Activated T-helper 1 cell treated with anti-CD3 and anti-CD28 coated beads, Interleukin-12 subunit alpha, Interleukin-12 subunit beta, Interleukin-2, Interleukin-4 antibody, amounts not matched to agents 30 ng/mL and 10 ng/mL and 1 ng/mL, durations not matched to agents 14 hours and 24 hours and 36 hours (primary cell): ENCODE measurements around the gene COL15A1. TPM values are rescaled to one million over a fixed set of nuclear protein-coding genes. Genes with fewer than 3 reads are reported as not detected.
"Not testable (repeated sequence)": the region's sequence is repeated elsewhere in the genome, so short reads cannot be mapped to it uniquely, and the experiment has no call there.

Experiments used
- DNase-seq: peaks from one replicate; pipeline ENCODE4 v3.0.0; 2021; ENCODE audit warnings: low spot score
- H3K27ac Mint-ChIP-seq: one replicate; pipeline ENCODE4 v1.8.0; 2021; ENCODE audit warnings: mild to moderate bottlenecking, mixed read lengths
- H3K27me3 Mint-ChIP-seq: one replicate; pipeline ENCODE4 v1.8.0; 2022; ENCODE audit warnings: mild to moderate bottlenecking, moderate library complexity, mixed read lengths; ENCODE audit not compliant: insufficient read depth
- H3K36me3 Mint-ChIP-seq: one replicate; pipeline ENCODE4 v1.8.0; 2021; ENCODE audit warnings: low read depth, mixed read lengths
- H3K4me1 Mint-ChIP-seq: one replicate; pipeline ENCODE4 v1.8.0; 2021; ENCODE audit warnings: low read depth, mixed read lengths
- H3K4me3 Mint-ChIP-seq: one replicate; pipeline ENCODE4 v1.8.0; 2021; ENCODE audit warnings: mild to moderate bottlenecking, moderate library complexity, mixed read lengths
- H3K9me3 Mint-ChIP-seq: one replicate; pipeline ENCODE4 v1.8.0; 2021; ENCODE audit warnings: mixed read lengths
- intact Hi-C: fragments of 100-400 bp; cut with micrococcal nuclease; formaldehyde crosslinking; loops from one replicate; pipeline ENCODE4 v1.15.1; 2024
- total RNA-seq: library from RNA; stranded (reverse); gene quantifications from 2 replicates; pipeline ENCODE4 v1.2.3, GENCODE V29; 2022

The COL15A1 gene
- total RNA-seq, 1 donor from 2014 or later, result 0.05 TPM

GRCh38 chr9:99006979-99007378 is 63.3 kb downstream of the COL15A1 start:
- H3K27me3 Mint-ChIP-seq, result peaks cover 3% of the 10 kb centered on the region
- intact Hi-C loops, result no loop called here
- H3K9me3 Mint-ChIP-seq, result peaks cover 23% of the 10 kb centered on the region
- peaks cover 10% of the 10 kb centered on the region for H3K4me1 Mint-ChIP-seq
- no peak overlapping the region for H3K27ac Mint-ChIP-seq
- no peak for DNase-seq
- H3K4me3 Mint-ChIP-seq, result no peak overlapping the region
- H3K36me3 Mint-ChIP-seq, result peaks cover 3% of the 10 kb centered on the region

- intact Hi-C loops, result no loop called here
- H3K4me1 Mint-ChIP-seq, result peaks cover 3% of the 10 kb centered on the region
These were observed 64.5 kb downstream of the COL15A1 start for GRCh38 chr9:99008203-99008602.

GRCh38 chr9:99010393-99010792 is 66.7 kb downstream of the COL15A1 start:
- H3K9me3 Mint-ChIP-seq, result peaks cover 34% of the 10 kb centered on the region
- not testable (repeated sequence) for H3K27ac Mint-ChIP-seq, H3K27me3 Mint-ChIP-seq, DNase-seq, H3K4me3 Mint-ChIP-seq
- peaks cover 12% of the 10 kb centered on the region for H3K36me3 Mint-ChIP-seq
- intact Hi-C loops, result loop anchor here (5.0 kb wide), 1 partner anchor 47 kb away; no protein-coding TSS in a partner anchor
- H3K4me1 Mint-ChIP-seq, result peaks cover 18% of the 10 kb centered on the region

More at GRCh38 chr9:99008203-99008602, 64.5 kb downstream of the COL15A1 start:
- no peak overlapping the region for H3K4me3 Mint-ChIP-seq
- no peak overlapping the region for H3K27ac Mint-ChIP-seq
- peaks cover 31% of the 10 kb centered on the region for H3K9me3 Mint-ChIP-seq
- no peak for DNase-seq
- peaks cover 3% of the 10 kb centered on the region for H3K27me3 Mint-ChIP-seq
- H3K36me3 Mint-ChIP-seq, result peaks cover 8% of the 10 kb centered on the region

- no peak for DNase-seq
- H3K4me3 Mint-ChIP-seq, result no peak overlapping the region
- peaks cover 3% of the 10 kb centered on the region for H3K27me3 Mint-ChIP-seq
- H3K9me3 Mint-ChIP-seq, result peaks cover 34% of the 10 kb centered on the region
- peaks cover 18% of the 10 kb centered on the region for H3K4me1 Mint-ChIP-seq
- H3K36me3 Mint-ChIP-seq, result peaks cover 12% of the 10 kb centered on the region
- intact Hi-C loops, result loop anchor here (5.0 kb wide), 1 partner anchor 46 kb away; no protein-coding TSS in a partner anchor
- H3K27ac Mint-ChIP-seq, result no peak overlapping the region
These were observed 67.5 kb downstream of the COL15A1 start for GRCh38 chr9:99011161-99011709.

- no peak for DNase-seq
- Mint-ChIP-seq H3K27me3 (peaks cover 3% of the 10 kb centered on the region), H3K4me3 (no peak overlapping the region)
These were observed 69.3 kb downstream of the COL15A1 start for GRCh38 chr9:99012957-99013512.

GRCh38 chr9:99013550-99013949 is 69.8 kb downstream of the COL15A1 start:
- Mint-ChIP-seq H3K27me3 (peaks cover 3% of the 10 kb centered on the region), H3K36me3 (peaks cover 12% of the 10 kb centered on the region), H3K4me1 (peaks cover 18% of the 10 kb centered on the region), H3K27ac (peak overlapping the region; percentile 88), H3K9me3 (peaks cover 34% of the 10 kb centered on the region), H3K4me3 (peak overlapping the region; percentile 49)
- intact Hi-C loops, result loop anchor here (5.0 kb wide), 1 partner anchor 44 kb away; no protein-coding TSS in a partner anchor
- DNase-seq, result no peak

More at GRCh38 chr9:99012957-99013512, 69.3 kb downstream of the COL15A1 start:
- intact Hi-C loops, result loop anchor here (5.0 kb wide), 1 partner anchor 44 kb away; no protein-coding TSS in a partner anchor
- peaks cover 34% of the 10 kb centered on the region for H3K9me3 Mint-ChIP-seq
- H3K4me1 Mint-ChIP-seq, result peaks cover 18% of the 10 kb centered on the region
- H3K27ac Mint-ChIP-seq, result peak overlapping the region; percentile 88
- H3K36me3 Mint-ChIP-seq, result peaks cover 12% of the 10 kb centered on the region

GRCh38 chr9:99015448-99015847 is 71.7 kb downstream of the COL15A1 start:
- no peak overlapping the region for H3K27ac Mint-ChIP-seq
- H3K4me1 Mint-ChIP-seq, result peaks cover 18% of the 10 kb centered on the region
- intact Hi-C loops, result no loop called here
- H3K9me3 Mint-ChIP-seq, result peaks cover 21% of the 10 kb centered on the region
- H3K27me3 Mint-ChIP-seq, result no peaks in the 10 kb centered on the region
- DNase-seq, result no peak
- H3K4me3 Mint-ChIP-seq, result no peak overlapping the region
- H3K36me3 Mint-ChIP-seq, result peaks cover 9% of the 10 kb centered on the region

- no peak overlapping the region for H3K27ac Mint-ChIP-seq
- peaks cover 18% of the 10 kb centered on the region for H3K9me3 Mint-ChIP-seq
These were observed 72.2 kb downstream of the COL15A1 start for GRCh38 chr9:99015890-99016289.

GRCh38 chr9:99016681-99017387 is 73.1 kb downstream of the COL15A1 start:
- intact Hi-C loops, result no loop called here
- Mint-ChIP-seq H3K9me3 (peaks cover 12% of the 10 kb centered on the region), H3K27ac (no peak overlapping the region), H3K27me3 (no peaks in the 10 kb centered on the region), H3K36me3 (peaks cover 9% of the 10 kb centered on the region), H3K4me1 (peaks cover 22% of the 10 kb centered on the region), H3K4me3 (no peak overlapping the region)
- DNase-seq, result no peak

More at GRCh38 chr9:99015890-99016289, 72.2 kb downstream of the COL15A1 start:
- Mint-ChIP-seq H3K4me3 (no peak overlapping the region), H3K36me3 (peaks cover 9% of the 10 kb centered on the region), H3K27me3 (no peaks in the 10 kb centered on the region), H3K4me1 (peaks cover 18% of the 10 kb centered on the region)
- intact Hi-C loops, result no loop called here
- DNase-seq, result no peak

- Mint-ChIP-seq H3K27me3 (peaks cover 4% of the 10 kb centered on the region), H3K9me3 (peaks cover 1% of the 10 kb centered on the region), H3K4me3 (no peak overlapping the region), H3K36me3 (peaks cover 1% of the 10 kb centered on the region), H3K27ac (no peak overlapping the region), H3K4me1 (peaks cover 14% of the 10 kb centered on the region)
- intact Hi-C loops, result no loop called here
- no peak for DNase-seq
These were observed 74.9 kb downstream of the COL15A1 start for GRCh38 chr9:99018653-99019052.

- Mint-ChIP-seq H3K4me3 (no peak overlapping the region), H3K9me3 (no peaks in the 10 kb centered on the region), H3K27ac (no peak overlapping the region), H3K27me3 (peaks cover 4% of the 10 kb centered on the region), H3K4me1 (peaks cover 7% of the 10 kb centered on the region), H3K36me3 (no peaks in the 10 kb centered on the region)
- intact Hi-C loops, result no loop called here
- no peak for DNase-seq
These were observed 76.0 kb downstream of the COL15A1 start for GRCh38 chr9:99019510-99020331.

- Mint-ChIP-seq H3K9me3 (no peaks in the 10 kb centered on the region), H3K4me1 (peaks cover 8% of the 10 kb centered on the region), H3K36me3 (no peaks in the 10 kb centered on the region), H3K27ac (no peak overlapping the region), H3K4me3 (no peak overlapping the region), H3K27me3 (peaks cover 4% of the 10 kb centered on the region)
- no peak for DNase-seq
- intact Hi-C loops, result no loop called here
These were observed 77.2 kb downstream of the COL15A1 start for GRCh38 chr9:99020786-99021436.
